Hypothalamus (tissue), 51 donors: ENCODE measurements around the gene RPL10.

Experiments used
- DNase-seq, 51 donors: peaks; one replicate each; lab custom pipeline; 2025; lab: John Stamatoyannopoulos, UW

Gene RPL10

DNA sequence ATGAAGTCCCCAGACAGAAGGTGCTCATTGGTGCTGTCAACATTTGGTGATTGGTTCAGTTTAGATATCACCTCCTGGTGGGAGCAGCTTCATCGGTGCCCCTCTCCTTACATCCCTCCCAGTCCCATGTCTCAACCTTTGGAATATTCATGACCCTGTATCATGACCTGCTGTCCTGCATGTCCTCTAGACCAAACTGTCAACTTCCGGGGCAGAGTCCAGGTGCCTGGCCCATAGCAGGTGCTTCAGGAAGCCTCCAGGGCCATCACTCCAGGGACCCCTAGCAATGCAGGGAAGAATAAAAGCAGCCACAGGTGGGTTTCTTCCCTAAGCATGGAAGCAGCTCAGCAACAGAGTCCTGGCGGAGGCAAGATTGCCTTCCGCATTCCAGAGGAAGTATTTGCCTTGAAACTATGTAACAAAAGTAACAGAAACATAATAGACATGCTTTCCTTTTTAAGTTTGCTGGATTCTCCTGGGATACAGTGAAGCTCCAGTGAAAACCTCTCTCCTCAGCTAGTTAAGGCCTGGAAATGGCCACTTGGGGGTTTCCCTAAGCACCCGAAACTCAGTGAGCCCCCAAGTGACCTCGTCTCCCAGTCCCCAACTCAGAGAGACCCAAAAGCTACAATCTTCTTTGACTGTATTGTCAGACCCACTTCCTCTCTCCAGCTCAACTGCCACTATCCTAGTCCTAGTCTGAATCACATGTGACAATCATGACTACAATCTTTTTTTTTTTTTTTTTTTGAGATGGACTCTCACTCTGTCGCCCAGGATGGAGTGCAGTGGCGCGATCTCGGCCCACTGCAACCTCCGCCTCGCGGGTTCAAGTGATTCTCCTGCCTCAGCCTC is 29.0 kb downstream of the RPL10 start:
- no peak for DNase-seq

DNA sequence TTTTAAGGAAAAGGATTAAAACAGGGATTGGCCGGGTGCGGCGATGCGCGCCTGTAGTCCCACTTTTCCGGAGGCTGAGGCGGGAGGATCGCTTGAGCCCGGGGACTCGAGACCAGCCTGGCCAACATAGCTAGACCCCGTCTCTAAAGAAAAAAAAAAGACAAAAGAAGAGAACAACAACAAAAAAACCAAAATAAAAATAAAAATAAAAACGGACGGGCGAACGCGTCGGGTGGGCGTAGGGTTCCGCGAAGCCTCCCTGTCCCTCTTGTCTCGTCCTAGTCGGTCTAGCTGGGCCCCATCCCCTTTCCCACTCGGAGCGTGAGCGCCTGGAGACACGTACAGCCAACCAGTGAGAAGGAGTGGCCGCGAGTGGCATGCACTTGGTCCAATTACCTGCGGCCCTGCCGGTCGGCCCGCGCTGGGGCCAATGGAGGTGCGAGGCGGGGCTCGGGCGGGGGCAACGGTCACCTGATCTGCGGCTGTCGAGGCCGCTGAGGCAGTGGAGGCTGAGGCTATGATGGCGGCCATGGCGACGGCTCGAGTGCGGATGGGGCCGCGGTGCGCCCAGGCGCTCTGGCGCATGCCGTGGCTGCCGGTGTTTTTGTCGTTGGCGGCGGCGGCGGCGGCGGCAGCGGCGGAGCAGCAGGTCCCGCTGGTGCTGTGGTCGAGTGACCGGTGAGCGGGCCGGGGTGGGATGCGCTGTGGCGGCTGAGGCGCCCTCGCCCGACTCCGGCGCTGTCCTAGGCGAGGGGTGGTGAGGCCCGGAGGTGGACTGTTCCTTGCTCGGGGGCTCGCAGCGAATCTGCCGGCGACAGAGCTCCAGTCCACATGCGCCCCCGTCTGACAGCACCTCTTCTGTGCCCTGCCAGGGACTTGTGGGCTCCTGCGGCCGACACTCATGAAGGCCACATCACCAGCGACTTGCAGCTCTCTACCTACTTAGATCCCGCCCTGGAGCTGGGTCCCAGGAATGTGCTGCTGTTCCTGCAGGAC is 30.3 kb downstream of the RPL10 start, which contains the start of gene ATP6AP1:
Gene ATP6AP1 (plus strand): TSS at position 502 of the 996 bp plus-strand sequence. CDS start 16 bp downstream, at position 518.
- peak; percentile 24 to 93 (median 80) for DNase-seq

DNA sequence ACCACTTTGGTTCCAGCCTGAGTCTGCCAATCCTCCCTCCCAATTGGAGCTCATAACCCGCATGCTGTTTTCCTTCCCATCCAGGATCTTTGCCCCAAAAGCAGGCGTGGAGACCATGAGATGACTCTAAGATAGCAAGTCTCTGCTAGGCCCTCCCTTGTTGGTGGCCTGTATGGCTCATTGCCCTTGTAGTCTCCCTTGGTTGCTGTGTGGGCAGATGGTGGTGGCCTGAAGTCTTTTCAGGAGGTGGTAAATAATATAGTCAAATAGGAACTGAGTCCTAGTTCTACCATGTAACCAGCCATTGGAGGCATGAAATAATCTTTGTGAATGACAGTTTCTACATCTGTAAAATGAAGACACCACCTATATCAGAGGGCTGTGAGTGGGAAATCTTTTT is 31.5 kb downstream of the RPL10 start:
- DNase-seq = peak in 1 of 51 donors; percentile 2

DNA sequence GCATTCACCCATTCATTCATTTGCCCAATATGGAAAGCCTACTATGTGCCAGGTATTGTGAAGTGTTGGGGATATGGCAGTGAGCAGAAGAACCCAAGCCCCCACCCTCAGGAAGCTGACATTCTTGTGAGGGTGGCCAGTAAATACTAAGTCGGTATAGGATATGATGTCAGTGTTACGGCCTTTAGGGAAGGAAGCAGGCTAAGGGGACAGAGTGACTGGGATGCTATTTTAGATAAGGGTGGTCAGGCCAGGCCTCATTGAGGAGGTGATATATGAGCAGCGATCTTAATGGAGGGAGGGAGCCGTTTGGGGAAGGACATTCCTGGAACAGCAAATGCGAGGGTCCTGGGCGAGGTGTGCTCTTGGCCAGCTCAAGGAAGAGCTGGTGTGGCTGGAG is 32.3 kb downstream of the RPL10 start:
- DNase-seq = no peak

DNA sequence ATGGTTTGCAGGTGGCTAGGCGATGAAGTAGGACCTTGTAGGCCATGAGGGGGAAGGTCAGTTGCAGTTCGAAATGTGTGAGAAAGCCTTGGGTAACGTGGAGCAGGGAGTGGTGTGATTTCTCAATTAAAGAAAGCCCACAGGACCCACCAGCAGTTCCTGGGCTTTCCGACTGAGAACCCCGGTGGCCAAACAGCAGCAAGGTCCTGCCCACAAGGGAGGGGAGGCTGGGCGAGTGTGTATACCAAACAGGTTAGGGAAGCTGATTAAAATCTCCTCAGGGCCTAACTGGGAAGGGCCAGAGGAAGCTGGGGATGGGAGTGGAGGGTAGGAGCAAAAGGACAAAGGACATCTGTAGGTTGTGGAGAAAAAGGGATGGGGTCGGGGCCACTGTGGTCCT is 32.7 kb downstream of the RPL10 start:
- no peak for DNase-seq

DNA sequence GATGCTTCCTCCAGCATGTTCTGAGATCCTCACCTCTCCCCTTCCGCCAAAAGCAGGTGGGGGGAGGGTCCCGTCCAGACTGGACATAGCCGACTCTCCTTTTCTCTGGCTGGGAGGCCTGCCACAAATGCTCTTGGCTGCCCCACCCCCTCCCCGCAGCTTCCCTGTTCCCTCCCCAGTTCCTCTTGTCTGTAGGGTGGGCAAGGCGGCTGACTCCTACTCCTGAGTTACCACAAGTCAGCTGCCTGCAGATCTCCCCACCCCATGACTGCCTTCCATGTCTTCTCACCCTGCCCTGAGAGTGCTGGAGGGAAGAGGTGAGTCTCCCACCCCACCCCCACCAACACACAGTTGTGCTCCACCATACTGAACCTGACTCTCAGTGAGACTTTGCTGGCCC is 33.2 kb downstream of the RPL10 start:
- DNase-seq = peak in 10 of 51 donors; percentile 2 to 13 (median 5)

DNA sequence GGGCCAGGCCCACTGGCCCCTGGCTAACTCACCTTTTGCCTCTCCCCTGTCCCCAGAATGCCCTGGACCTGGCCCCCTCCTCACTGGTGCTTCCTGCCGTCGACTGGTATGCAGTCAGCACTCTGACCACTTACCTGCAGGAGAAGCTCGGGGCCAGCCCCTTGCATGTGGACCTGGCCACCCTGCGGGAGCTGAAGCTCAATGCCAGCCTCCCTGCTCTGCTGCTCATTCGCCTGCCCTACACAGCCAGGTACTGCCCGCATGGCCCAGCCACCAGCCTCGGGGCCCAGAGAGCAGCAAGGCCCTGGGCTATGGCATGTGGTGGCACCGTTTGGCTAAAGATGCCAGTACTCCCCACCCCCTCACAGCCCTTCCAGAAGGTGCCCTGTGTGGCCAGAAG is 34.0 kb downstream of the RPL10 start:
- DNase-seq = no peak

DNA sequence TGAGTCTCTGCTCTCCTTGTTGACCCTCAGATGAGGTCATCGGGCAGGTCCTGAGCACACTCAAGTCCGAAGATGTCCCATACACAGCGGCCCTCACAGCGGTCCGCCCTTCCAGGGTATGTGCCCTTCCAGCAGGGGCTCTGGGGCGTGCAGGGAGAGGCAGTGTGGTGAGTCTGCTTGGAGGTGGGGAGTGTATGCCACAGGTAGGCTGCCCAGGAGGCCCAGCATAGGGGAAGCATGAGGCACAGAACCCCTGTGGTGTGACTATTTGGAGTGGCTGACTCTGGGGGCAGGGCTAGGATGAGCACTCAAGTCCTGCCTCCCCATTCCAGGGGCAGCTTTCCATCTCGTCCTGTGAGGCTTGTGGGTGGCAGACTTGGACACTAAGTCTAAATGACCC is 35.4 kb downstream of the RPL10 start:
- DNase-seq = no peak

DNA sequence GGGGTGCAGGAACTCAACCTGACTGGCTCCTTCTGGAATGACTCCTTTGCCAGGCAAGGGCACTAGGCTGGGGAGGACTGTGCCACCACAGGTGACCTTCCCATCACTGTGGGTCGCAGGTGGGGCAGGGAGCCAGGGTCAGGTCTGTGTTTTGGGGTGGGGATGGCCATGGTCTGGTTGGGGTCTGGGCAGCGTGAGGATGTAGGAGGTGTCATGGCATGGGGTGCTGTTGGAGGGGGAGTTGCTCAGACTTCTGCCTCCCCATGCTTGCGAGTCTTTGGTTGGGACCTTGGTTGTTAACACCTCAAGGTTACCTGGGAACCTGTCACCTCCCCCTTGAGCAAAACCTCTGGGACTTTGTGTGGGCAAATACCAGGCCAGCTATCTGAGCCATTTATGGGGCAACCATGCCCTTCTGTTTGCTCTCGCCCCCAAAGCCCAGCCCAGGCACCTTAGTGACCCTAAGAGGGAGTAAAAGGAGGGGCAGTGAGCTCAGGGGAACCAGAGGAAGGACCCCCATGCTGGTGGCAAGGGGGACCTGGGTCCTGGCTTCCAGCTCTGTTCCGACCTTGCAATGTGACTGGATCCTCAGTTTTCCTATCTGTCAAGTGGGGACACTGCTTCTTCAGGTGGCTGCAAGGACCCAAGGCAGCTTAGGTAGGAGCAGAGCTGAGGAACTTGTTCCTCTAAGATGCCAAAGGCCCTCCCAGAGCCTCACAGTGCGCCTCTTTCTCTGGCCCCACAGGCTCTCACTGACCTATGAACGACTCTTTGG is 36.4 kb downstream of the RPL10 start:
- DNase-seq = no peak

DNA sequence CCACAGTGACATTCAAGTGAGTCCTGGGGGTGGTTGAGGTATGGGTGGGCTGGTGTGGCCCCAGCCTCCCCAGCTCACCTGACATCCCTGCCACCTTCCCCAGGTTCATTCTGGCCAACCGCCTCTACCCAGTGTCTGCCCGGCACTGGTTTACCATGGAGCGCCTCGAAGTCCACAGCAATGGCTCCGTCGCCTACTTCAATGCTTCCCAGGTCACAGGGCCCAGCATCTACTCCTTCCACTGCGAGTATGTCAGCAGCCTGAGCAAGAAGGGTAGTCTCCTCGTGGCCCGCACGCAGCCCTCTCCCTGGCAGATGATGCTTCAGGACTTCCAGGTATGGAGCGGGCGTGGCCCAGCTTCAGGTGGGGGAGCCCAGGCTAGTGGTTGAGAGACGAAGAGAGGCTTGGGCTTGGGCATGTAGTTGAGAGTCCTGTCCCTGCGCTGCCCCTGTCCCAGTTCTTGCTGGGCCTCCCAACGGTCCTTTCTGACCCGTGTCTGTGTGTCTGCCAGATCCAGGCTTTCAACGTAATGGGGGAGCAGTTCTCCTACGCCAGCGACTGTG is 37.1 kb downstream of the RPL10 start:
- no peak for DNase-seq

DNA sequence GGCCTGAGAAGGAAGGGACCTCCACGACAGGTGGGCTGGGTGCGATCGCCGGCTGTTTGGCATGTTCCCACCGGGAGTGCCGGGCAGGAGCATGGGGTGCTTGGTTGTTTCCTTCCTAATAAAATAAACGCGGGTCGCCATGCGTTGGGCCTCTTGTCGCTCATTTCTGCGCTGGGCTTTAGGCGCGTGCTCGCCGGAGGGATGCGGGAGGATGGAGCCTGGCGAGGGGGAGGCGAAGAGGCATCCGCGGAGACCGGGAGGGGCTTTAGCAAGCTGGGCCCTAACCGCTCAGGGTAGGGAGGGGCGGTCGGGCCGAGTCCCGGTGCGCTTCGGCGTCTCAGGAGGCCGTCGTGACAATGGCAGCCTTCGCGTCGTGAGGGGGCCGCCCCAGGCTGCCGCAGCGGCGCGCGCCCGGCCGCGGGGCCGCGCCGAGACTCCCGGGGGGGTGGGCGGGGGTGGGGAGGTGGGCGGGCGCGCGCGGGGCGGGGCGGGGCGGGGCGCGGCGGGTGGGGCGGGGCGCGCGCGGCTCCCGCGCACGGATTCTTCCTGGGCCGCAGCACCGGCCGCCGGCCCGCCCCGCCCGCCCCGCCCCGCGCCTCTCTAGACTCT is 38.3 kb downstream of the RPL10 start:
- DNase-seq = peak in 22 of 51 donors; percentile 1 to 58 (median 30)

DNA sequence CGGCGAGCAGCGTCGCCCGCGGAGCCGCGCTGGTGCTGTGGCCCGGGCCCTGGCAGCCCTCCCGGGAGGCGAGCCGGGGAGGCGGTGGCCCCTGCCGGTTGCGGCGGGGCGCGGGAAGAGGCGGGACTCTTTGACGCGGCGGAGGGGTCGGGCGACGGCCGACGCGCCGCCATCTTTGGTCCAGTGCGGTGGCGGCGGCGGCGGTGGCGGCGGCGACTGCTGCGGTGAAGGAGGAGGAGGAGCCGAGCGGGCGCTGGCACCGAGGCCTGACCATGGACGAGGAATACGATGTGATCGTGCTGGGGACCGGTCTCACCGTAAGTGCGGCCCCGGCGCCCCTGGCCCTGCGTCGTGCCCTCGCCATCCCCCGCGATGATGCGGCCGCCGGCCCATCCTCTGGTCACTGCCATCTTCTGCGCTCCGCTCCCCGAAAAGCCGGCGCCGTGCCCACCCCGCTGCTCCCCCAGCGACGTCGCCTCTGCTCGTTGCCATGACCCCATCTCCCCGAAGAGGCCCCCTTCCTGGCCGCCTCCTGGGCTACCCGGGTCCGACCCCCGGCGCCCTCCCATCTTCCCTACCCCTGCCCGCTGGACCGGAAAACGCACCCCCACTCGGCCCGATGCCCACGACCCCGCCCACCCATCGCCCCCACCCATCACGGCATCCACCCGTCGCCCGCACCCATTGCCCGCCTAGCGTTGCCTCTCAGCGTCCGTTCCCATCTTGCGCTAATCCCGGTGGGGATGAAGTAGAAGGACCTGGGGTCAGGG is 39.0 kb downstream of the RPL10 start, which contains the start of gene GDI1:
Gene GDI1 (plus strand): TSS at position 172 of the 770 bp plus-strand sequence. CDS start 101 bp downstream, at position 273.
- peak in 25 of 51 donors; percentile 1 to 55 (median 30) for DNase-seq

DNA sequence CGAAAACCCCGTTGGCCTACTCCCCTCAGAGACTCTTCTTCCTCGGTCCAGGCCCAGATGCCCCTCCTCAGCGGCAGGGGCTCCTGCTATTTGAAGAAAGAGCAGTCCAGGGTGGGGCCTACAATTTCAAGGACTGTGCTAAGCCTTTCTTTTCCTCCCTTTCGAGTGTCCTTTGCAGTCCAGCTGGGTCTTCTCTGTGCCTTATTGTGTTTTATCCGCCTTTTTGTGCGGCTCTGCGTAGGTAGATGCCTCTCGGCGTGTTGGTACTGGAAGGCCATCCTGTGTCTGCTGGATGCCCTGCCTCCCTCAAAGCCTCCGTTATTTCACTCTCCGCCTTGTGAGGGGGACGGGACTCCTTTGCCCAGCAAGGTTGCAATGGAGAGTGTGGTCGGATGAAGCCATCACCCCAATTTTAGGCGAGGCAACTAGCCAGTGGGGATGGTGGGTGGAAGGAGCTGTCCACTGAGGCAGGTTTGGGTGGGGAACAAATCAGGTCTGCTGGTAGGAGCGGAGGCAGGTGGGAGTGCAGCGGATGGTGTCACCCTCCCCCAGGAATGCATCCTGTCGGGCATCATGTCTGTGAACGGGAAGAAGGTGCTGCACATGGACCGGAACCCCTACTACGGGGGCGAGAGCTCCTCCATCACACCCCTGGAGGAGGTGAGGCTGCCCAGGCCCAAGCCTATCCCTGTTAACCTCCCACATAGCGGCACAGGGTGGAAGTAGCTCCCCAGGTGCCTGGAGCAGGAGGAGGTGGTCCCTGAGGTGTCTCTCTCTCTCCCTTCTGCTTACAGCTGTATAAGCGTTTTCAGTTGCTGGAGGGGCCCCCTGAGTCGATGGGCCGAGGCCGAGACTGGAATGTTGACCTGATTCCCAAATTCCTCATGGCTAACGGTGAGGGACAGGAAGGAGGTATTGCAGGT is 40.1 kb downstream of the RPL10 start:
- no peak for DNase-seq

DNA sequence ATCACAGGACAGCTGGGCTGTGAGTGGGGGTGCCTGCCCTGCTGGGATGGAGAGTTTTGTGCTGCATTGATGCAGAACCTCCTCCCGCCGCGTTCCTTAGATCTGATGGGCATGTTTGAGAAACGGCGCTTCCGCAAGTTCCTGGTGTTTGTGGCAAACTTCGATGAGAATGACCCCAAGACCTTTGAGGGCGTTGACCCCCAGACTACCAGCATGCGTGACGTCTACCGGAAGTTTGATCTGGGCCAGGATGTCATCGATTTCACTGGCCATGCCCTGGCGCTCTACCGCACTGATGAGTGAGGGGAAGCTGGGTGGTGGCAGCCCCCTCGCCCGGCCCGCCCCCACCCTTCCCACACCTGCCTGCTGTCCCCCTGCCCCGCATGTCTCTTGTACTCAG is 41.7 kb downstream of the RPL10 start:
- DNase-seq = no peak

DNA sequence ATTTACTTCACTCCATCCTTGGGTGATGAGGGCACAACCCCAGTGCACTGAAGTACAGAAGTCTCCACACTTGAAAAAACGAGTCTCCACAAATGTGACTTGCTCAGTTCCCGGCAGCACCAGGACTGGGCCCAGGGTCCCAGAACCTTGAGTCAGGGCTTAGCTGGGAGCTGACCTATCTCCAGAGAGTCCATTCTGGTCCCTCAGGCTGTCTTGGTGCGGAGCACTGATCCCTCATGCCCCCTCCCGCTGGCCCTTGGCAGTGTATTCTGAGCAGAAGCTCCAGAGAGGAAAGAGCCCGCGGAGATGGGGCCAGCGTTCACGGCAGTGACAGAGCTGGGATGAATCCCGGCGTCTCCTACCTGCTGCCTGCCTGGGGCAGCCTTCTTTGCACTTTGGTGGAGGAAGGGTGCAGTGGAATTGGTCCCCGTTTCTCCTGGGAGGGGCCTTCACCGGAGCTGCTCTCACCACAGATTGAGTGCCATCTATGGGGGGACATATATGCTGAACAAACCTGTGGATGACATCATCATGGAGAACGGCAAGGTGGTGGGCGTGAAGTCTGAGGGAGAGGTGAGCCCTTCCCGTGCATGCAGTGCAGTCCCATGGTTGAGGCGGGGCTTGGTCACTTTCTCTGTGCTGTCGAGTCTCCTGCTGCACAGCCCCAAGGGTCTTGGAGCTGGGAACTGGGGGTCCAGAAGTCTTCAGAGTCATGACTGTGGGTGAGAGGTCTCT is 42.6 kb downstream of the RPL10 start:
- no peak for DNase-seq

DNA sequence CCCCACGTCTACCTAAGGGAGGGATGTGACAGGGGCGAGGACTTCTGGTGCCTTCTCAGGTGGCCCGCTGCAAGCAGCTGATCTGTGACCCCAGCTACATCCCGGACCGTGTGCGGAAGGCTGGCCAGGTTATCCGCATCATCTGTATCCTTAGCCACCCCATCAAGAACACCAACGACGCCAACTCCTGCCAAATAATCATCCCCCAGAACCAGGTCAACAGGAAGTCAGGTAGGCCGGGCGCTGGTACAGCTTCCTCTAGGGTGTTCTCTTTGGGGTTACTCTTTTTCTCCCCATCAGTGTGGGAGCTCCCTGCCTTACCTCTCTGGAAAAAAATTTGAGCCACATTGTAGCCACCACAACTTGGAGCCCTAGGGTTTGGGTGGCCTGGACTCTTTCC is 43.4 kb downstream of the RPL10 start:
- DNase-seq = no peak
